ENCODE measurements around the gene SIPA1.

Gene SIPA1

DNA sequence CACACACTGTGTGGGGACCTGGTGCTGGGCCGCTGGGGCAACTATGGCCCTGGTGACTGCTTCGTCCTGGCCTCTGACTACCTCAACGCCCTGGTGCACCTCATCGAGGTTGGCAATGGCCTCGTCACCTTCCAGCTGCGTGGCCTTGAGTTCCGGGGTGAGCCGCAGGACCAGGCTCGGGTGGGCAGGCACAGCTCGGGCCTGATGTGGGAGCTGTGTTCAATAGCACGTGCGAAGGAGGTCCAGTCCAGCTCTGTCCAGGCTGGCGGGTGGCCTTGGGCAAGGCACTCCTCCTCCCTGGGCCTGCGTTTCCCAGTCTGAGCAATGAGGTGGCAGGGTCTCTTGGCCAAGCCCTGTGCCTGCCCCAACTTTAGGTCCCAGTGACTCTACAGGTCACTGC, 8.3 kb upstream of the SIPA1 start:
- TF ChIP-seq, protein P1, sequence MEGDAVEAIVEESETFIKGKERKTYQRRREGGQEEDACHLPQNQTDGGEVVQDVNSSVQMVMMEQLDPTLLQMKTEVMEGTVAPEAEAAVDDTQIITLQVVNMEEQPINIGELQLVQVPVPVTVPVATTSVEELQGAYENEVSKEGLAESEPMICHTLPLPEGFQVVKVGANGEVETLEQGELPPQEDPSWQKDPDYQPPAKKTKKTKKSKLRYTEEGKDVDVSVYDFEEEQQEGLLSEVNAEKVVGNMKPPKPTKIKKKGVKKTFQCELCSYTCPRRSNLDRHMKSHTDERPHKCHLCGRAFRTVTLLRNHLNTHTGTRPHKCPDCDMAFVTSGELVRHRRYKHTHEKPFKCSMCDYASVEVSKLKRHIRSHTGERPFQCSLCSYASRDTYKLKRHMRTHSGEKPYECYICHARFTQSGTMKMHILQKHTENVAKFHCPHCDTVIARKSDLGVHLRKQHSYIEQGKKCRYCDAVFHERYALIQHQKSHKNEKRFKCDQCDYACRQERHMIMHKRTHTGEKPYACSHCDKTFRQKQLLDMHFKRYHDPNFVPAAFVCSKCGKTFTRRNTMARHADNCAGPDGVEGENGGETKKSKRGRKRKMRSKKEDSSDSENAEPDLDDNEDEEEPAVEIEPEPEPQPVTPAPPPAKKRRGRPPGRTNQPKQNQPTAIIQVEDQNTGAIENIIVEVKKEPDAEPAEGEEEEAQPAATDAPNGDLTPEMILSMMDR (IDR thresholded peaks at IDR 0.05; ENCODE audit: poor library complexity, severe bottlenecking), result no peak
- Histone ChIP-seq H3K9me3 (ENCODE audit: severe bottlenecking) (no peaks in the 10 kb centered on the region), H3K36me3 (ENCODE audit: low read depth) (peaks cover 46% of the 10 kb centered on the region), H3K27me3 (ENCODE audit: insufficient read depth, poor library complexity, severe bottlenecking) (no peaks in the 10 kb centered on the region), H3K4me1 (ENCODE audit: insufficient read depth, poor library complexity, severe bottlenecking) (no peaks in the 10 kb centered on the region), H3K4me3 (ENCODE audit: severe bottlenecking) (no peak overlapping the region), H3K27ac (ENCODE audit: poor library complexity, severe bottlenecking) (no peak overlapping the region)
- no peak for ATAC-seq (ENCODE audit: low read depth)
- DNase-seq (ENCODE audit: low spot score), result no peak

DNA sequence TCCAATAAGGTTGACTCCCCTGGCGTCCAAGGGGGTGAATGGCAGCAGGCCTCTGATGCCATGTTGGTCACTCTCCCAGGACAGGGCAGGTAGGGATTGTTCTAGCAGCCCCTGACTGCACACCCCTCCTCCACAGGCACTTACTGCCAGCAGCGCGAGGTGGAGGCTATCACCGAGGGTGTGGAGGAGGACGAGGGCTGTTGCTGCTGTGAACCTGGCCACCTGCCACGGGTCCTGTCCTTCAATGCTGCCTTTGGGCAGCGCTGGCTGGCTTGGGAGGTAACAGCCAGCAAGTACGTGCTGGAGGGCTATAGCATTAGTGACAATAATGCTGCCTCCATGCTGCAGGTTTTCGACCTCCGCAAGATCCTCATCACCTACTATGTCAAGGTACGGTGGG, 7.7 kb upstream of the SIPA1 start:
- TF ChIP-seq, protein P1 (IDR thresholded peaks at IDR 0.05; ENCODE audit: poor library complexity, severe bottlenecking), result no peak
- Histone ChIP-seq H3K27ac (ENCODE audit: poor library complexity, severe bottlenecking) (no peak overlapping the region), H3K27me3 (ENCODE audit: insufficient read depth, poor library complexity, severe bottlenecking) (no peaks in the 10 kb centered on the region), H3K36me3 (ENCODE audit: low read depth) (peaks cover 46% of the 10 kb centered on the region), H3K4me1 (ENCODE audit: insufficient read depth, poor library complexity, severe bottlenecking) (no peaks in the 10 kb centered on the region), H3K4me3 (ENCODE audit: severe bottlenecking) (no peak overlapping the region), H3K9me3 (ENCODE audit: severe bottlenecking) (no peaks in the 10 kb centered on the region)
- no peak for DNase-seq (ENCODE audit: low spot score)
- no peak for ATAC-seq (ENCODE audit: low read depth)

DNA sequence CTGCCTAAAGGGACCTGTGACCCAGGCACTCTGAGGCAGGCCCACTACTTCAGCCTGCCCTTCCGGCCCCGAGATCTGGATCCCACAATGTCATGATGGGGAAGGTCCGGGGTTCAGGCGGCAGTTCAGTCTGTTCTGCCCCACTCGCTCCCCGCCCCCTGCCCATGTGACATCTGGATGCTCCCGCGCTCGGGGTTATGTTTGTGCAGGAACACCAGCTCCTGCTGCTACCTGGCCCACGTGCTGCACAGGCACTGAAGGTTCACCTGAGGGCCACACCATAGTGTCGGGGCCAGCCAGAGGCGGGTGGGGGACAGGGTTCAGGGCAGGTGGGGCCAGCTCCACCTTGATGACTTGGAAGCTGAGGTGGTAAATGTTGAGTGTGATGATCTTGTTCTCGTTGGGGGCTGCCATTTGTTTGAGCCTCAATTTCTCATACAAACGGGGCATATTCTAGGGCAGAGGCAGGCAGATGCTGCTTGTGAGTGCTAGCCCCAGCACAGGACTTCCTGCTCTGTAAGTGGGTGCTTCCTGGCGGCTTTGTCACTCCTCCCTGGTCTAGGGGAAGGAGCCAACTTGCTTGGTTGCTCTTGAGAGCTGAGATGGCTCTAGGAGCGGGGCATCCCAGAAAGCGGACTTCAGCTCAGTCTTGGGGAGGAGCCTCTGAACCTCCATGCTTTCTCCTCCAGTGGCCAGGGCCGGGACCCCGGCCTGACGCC, 4.4 kb upstream of the SIPA1 start:
- H3K27ac ChIP-seq (ENCODE audit: poor library complexity, severe bottlenecking), result no peak overlapping the region
- H3K9me3 ChIP-seq (ENCODE audit: severe bottlenecking), result no peaks in the 10 kb centered on the region

DNA sequence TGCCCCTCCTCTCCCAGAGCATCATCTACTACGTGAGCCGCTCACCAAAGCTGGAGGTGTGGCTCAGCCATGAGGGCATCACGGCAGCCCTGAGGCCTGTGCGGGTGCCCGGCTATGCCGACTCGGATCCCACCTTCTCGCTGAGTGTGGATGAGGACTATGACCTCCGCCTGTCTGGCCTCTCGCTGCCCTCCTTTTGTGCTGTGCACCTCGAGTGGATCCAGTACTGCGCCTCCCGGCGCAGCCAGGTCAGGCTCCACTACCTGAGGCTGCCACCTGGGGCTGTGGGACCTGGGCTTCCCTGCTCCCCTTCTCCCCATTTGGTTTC, 3.8 kb upstream of the SIPA1 start:
- Histone ChIP-seq H3K4me1 (ENCODE audit: insufficient read depth, poor library complexity, severe bottlenecking) (no peaks in the 10 kb centered on the region), H3K4me3 (ENCODE audit: severe bottlenecking) (no peak overlapping the region), H3K9me3 (ENCODE audit: severe bottlenecking) (no peaks in the 10 kb centered on the region), H3K27ac (ENCODE audit: poor library complexity, severe bottlenecking) (no peak overlapping the region), H3K27me3 (ENCODE audit: insufficient read depth, poor library complexity, severe bottlenecking) (no peaks in the 10 kb centered on the region), H3K36me3 (ENCODE audit: low read depth) (peaks cover 31% of the 10 kb centered on the region)
- ATAC-seq (ENCODE audit: low read depth) (no peak), DNase-seq (ENCODE audit: low spot score) (no peak)
- TF ChIP-seq, protein P1 (IDR thresholded peaks at IDR 0.05; ENCODE audit: poor library complexity, severe bottlenecking), result no peak

More for the DNA sequence above, 4.4 kb upstream of the SIPA1 start:
- DNase-seq (ENCODE audit: low spot score) (no peak), ATAC-seq (ENCODE audit: low read depth) (no peak)
- Histone ChIP-seq H3K36me3 (ENCODE audit: low read depth) (peaks cover 35% of the 10 kb centered on the region), H3K4me1 (ENCODE audit: insufficient read depth, poor library complexity, severe bottlenecking) (no peaks in the 10 kb centered on the region), H3K27me3 (ENCODE audit: insufficient read depth, poor library complexity, severe bottlenecking) (no peaks in the 10 kb centered on the region), H3K4me3 (ENCODE audit: severe bottlenecking) (no peak overlapping the region)
- TF ChIP-seq, protein P1 (IDR thresholded peaks at IDR 0.05; ENCODE audit: poor library complexity, severe bottlenecking), result no peak

DNA sequence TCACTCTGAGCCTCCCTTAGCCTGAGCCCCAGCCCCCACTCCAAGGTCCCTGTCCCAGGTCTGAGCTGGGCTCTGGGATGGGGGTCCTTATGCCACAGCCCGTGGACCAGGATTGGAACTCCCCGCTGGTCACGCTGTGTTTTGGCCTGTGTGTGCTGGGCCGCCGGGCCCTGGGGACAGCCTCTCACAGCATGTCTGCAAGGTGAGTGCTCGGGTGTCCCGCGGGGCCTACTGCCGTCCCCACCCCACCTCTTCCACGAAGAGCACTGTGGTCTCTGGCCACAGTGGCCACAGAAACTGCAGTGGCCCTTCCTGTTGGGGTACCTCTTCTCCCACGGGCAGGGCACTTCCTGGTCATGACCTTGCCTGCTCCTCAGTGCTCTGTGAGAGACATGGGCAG, 3.5 kb upstream of the SIPA1 start:
- DNase-seq (ENCODE audit: low spot score), result no peak
- no peak overlapping the region for H3K4me3 ChIP-seq (ENCODE audit: severe bottlenecking)
- TF ChIP-seq, protein P1 (IDR thresholded peaks at IDR 0.05; ENCODE audit: poor library complexity, severe bottlenecking), result no peak
- no peak for ATAC-seq (ENCODE audit: low read depth)
- no peaks in the 10 kb centered on the region for H3K9me3 ChIP-seq (ENCODE audit: severe bottlenecking)
- H3K4me1 ChIP-seq (ENCODE audit: insufficient read depth, poor library complexity, severe bottlenecking), result no peaks in the 10 kb centered on the region
- H3K27ac ChIP-seq (ENCODE audit: poor library complexity, severe bottlenecking), result no peak overlapping the region
- H3K27me3 ChIP-seq (ENCODE audit: insufficient read depth, poor library complexity, severe bottlenecking), result no peaks in the 10 kb centered on the region
- peaks cover 27% of the 10 kb centered on the region for H3K36me3 ChIP-seq (ENCODE audit: low read depth)

Data from RWPE2 (cell line).